PC-9 (cell line): ENCODE results near the gene CST1.

Experiments
- EZH2 ChIP-seq: fragments of 200-600 bp; sonication (generic); IDR thresholded peaks from 2 replicates; pipeline ENCODE4 v1.8.0; 2017; ENCODE audit warnings: antibody characterized with exemption, low read depth
- TF ChIP-seq, protein P1 (sequence below): fragments of 200-600 bp; sonication (generic); conservative IDR thresholded peaks from 2 replicates; pipeline ENCODE4 v1.6.1; 2017; ENCODE audit warnings: mixed run types, antibody characterized with exemption, mild to moderate bottlenecking, moderate library complexity

- TF ChIP-seq, protein P1, sequence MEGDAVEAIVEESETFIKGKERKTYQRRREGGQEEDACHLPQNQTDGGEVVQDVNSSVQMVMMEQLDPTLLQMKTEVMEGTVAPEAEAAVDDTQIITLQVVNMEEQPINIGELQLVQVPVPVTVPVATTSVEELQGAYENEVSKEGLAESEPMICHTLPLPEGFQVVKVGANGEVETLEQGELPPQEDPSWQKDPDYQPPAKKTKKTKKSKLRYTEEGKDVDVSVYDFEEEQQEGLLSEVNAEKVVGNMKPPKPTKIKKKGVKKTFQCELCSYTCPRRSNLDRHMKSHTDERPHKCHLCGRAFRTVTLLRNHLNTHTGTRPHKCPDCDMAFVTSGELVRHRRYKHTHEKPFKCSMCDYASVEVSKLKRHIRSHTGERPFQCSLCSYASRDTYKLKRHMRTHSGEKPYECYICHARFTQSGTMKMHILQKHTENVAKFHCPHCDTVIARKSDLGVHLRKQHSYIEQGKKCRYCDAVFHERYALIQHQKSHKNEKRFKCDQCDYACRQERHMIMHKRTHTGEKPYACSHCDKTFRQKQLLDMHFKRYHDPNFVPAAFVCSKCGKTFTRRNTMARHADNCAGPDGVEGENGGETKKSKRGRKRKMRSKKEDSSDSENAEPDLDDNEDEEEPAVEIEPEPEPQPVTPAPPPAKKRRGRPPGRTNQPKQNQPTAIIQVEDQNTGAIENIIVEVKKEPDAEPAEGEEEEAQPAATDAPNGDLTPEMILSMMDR = no peak
- no peak for TF ChIP-seq EZH2
Observed at GRCh38 chr20:23753194-23753548, 2.4 kb upstream of the CST1 start.
